Heart right ventricle (tissue), 16 donors: ENCODE data around the gene BRSK1. TPM values are rescaled to one million over a fixed set of nuclear protein-coding genes. Genes with fewer than 3 reads are reported as not detected.

Experiments
- ATAC-seq, 8 donors: fragments of 200-7000 bp; cut with Tn5 transposase; one replicate each; pipeline ENCODE4 v1.9.1; 2020; ENCODE audit warnings: mild to moderate bottlenecking in 8 of 8, moderate library complexity in 8 of 8, moderate number of reproducible peaks in 1 of 8
- DNase-seq, 2 donors: peaks; one replicate each; pipeline ENCODE4 v3.0.0-alpha.2; 2020
- H3K27ac ChIP-seq, 10 donors: fragments of 200-600 bp; sonication (generic) in 2 of 10; one replicate each; pipeline versions ENCODE4 v1.5.0 to v1.8.0; 2020 to 2022; ENCODE audit warnings: mild to moderate bottlenecking in 3 of 10
- H3K27me3 ChIP-seq, 7 donors: fragments of 200-600 bp; one replicate each; pipeline ENCODE4 v1.8.0; 2021 to 2022; ENCODE audit warnings: mild to moderate bottlenecking in 2 of 7
- H3K36me3 ChIP-seq, 9 donors: fragments of 200-600 bp; sonication (generic) in 1 of 9; one replicate each; pipeline versions ENCODE4 v1.5.0 to v1.8.0; 2020 to 2022; ENCODE audit warnings: mild to moderate bottlenecking in 2 of 9
- H3K4me1 ChIP-seq, 9 donors: fragments of 200-600 bp; sonication (generic) in 1 of 9; one replicate each; pipeline versions ENCODE4 v1.5.0 to v1.8.0; 2020 to 2022; ENCODE audit warnings: mild to moderate bottlenecking in 4 of 9
- H3K4me3 ChIP-seq, 10 donors: fragments of 200-600 bp; sonication (generic) in 2 of 10; one replicate each; pipeline versions ENCODE4 v1.5.0 to v1.8.0; 2020 to 2022; ENCODE audit warnings: mild to moderate bottlenecking in 7 of 10, moderate library complexity in 2 of 10
- H3K9me3 ChIP-seq, 11 donors: fragments of 200-600 bp in 10 of 11; sonication (generic) in 2 of 11; one replicate each; pipeline versions ENCODE4 v1.5.0 to v1.8.0; 2013 to 2022; ENCODE audit warnings: mild to moderate bottlenecking in 2 of 11, control low read depth in 1 of 11, moderate library complexity in 1 of 11
- WGBS, 2 donors: extraction: QIAGEN DNeasy Blood & Tissue Kit; methylation state at CpG; one replicate each; pipeline ENCODE4 v1.1.7; 2013; ENCODE audit warnings: inconsistent platforms in 1 of 2; 5-methylcytosine and 5-hydroxymethylcytosine counted together
- intact Hi-C, 10 donors: fragments of 100-400 bp; cut with DNase I; formaldehyde crosslinking; loops; one replicate each; pipeline versions ENCODE4 v1.11.1 to v1.14.2; 2022
- polyA plus RNA-seq, 2 donors: library from polyadenylated mRNA; stranded (reverse); fragments of 200-250 nt; gene quantifications; one replicate each; pipeline ENCODE4 v1.2.3, GENCODE V29; 2013
- total RNA-seq, 10 donors: library from RNA; stranded (reverse); fragmentation: NEBNext Ultra II Directional in 3 of 10; extraction: Animal tissue kit (Norgen Biotek cat#: 25700) in 3 of 10; gene quantifications; one replicate each; pipeline versions ENCODE4 v1.2.1 to v1.2.4, GENCODE V29; 2021 to 2023
- TF ChIP-seq, protein P1 (sequence below), 9 donors: fragments of 200-600 bp; sonication (generic) in 2 of 9; IDR thresholded peaks; one replicate each; pipeline versions ENCODE4 v1.5.0 to v1.8.0; 2021 to 2022; ENCODE audit warnings: antibody characterized with exemption in 9 of 9, mild to moderate bottlenecking in 5 of 9, moderate library complexity in 1 of 9
- donor health status: Arrhythmogenic right ventricular cardiomyopathy.
- donor health status: ischemic (EF 13 %, LVEDD 7.1; RV severe dilation, severe dysfunction).
- donor health status: healthy with polysubstance abuse.
- donor health status: DM: no; HTN: yes; CAD: no.
- donor health status: DM: no; HTN: no; CAD: no.
- donor health status: ischemic (EF 25% LVEDD 6.9; RV normal size, moderate dysfunction).
- donor health status: ischemic (EF 25% LVEDD 5.7; RV mildly dilated, moderate dysfunction).
- donor health status: healthy.
- donor health status: DM: yes; HTN: yes; CAD: no.
- donor health status: Ischemic cardiomyopathy.
- donor health status: ischemic (EF 35%, LVEDD 5.7; RV mildly dilated, moderate dysfunction).
- donor health status: nonischemic (EF 11% LVEDD 7.7; RV severe dilation, severe dysfunction).
- donor health status: DM: yes; HTN: yes; CAD: no.
- donor health status: PGD.
- donor health status: ischemic (EF 29% LVEDD 5.4; RV normal size, mild dysfunction).
- donor health status: nonischemic (EF 23%, LVEDD 6.1; RV moderate dilation, normal function).

The BRSK1 gene
- total and polyA plus RNA-seq, 12 donors, result 1.8 to 12.6 (median 3.2) TPM

DNA sequence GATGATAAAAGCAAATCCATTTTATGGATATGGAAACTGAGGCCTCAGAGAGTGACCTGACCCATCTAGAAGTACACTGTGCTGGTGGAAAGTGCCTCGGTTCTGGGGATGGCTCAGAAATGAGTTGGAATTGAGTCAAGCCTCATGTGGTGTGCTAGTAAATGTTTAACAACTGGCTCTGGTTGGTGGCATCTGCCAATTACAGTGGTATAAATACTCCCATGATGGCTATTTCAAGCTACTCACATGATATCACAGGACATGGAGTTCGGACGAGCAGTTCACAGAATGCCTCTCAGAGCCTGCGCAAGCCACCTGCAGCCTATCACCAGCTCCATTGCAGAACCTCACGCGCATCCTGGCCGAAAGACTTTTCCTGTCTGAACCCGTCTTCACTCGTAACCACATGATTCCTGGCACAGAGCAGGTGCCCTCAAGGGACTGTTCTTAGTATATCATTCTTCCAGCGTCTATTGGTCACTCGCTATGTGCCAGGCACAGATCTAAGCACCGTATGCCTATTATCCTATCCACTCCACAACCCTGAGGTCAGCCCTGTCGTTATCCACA lies 32.2 kb downstream of the BRSK1 start:
- no peak for ATAC-seq
- Histone ChIP-seq H3K27ac (no peak overlapping the region), H3K9me3 (no peaks in the 10 kb centered on the region), H3K4me1 (peaks cover 0 to 3% (median 0%) of the 10 kb centered on the region in 9 donors), H3K4me3 (no peak overlapping the region), H3K36me3 (peaks cover 0 to 31% (median 0%) of the 10 kb centered on the region in 9 donors), H3K27me3 (peaks cover 0 to 13% (median 0%) of the 10 kb centered on the region in 7 donors)
- no peak for DNase-seq
- TF ChIP-seq, protein P1, sequence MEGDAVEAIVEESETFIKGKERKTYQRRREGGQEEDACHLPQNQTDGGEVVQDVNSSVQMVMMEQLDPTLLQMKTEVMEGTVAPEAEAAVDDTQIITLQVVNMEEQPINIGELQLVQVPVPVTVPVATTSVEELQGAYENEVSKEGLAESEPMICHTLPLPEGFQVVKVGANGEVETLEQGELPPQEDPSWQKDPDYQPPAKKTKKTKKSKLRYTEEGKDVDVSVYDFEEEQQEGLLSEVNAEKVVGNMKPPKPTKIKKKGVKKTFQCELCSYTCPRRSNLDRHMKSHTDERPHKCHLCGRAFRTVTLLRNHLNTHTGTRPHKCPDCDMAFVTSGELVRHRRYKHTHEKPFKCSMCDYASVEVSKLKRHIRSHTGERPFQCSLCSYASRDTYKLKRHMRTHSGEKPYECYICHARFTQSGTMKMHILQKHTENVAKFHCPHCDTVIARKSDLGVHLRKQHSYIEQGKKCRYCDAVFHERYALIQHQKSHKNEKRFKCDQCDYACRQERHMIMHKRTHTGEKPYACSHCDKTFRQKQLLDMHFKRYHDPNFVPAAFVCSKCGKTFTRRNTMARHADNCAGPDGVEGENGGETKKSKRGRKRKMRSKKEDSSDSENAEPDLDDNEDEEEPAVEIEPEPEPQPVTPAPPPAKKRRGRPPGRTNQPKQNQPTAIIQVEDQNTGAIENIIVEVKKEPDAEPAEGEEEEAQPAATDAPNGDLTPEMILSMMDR (IDR thresholded peaks at IDR 0.05), result no peak
- WGBS, 2 donors, result 80 to 81% methylated on average over 13 of the region's 13 CpGs
- intact Hi-C loops, result no loop called here

DNA sequence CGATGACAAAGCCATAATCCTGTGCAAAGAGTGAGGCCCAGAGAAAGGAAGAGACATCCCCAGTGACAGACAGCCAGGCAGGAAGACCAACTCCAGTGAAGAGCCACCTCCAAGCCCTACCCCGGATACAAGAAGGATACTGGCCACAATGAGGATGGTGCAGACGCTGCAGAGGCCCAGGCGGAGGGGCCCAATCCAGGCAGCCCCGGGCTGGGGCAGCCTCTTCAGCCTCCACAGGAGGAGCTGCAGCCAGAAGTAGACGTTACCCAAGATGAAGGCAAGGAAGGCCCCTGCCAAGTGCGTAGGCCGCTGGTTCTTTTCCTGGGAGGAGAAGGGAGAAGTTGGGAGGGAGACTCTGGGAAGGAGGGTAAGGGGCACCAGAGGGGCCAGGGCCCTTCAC lies 32.8 kb downstream of the BRSK1 start:
- TF ChIP-seq, protein P1 (IDR thresholded peaks at IDR 0.05), result no peak

DNA sequence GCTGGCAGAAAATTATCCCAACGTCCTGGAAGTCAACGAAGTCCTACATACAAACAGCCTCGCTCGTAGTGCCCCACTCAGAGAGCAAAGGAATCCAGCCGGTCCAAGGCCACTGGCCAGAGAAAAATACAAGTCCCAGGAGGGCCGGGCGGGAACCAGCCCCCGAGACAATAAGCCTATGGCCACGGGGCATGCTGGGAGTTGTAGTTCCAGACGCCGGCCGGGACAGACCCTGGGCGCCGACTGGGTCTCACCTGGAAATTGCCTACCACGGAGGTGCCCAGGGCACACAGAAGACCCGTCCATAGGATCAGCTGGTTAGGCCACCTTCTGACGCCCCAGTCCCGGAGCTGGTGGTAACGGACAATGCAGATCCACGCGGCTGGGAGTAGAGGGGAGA lies 36.0 kb downstream of the BRSK1 start:
- H3K27me3 ChIP-seq, result peaks cover 0 to 14% (median 0%) of the 10 kb centered on the region in 7 donors
- 9 to 16% methylated on average over 21 of the region's 21 CpGs for WGBS, 2 donors
- ATAC-seq (peak; percentile 38 to 89 (median 72)), DNase-seq (peak; percentile 44 to 55)
- peaks cover 0 to 27% (median 0%) of the 10 kb centered on the region in 9 donors for H3K36me3 ChIP-seq
- TF ChIP-seq, protein P1 (IDR thresholded peaks at IDR 0.05), result no peak
- no peak overlapping the region for H3K27ac ChIP-seq
- H3K4me1 ChIP-seq, result peaks cover 0 to 9% (median 0%) of the 10 kb centered on the region in 9 donors
- H3K9me3 ChIP-seq, result no peaks in the 10 kb centered on the region
- intact Hi-C loops, result loop anchor here in 1 of 10 donors (5.0 kb wide), 1 partner anchor 43 kb away; the partner anchor contains the start of gene GARIN5B
- H3K4me3 ChIP-seq, result no peak overlapping the region

More for the DNA sequence above, 32.8 kb downstream of the BRSK1 start:
- DNase-seq (no peak), ATAC-seq (no peak)
- Histone ChIP-seq H3K4me1 (peaks cover 0 to 3% (median 0%) of the 10 kb centered on the region in 9 donors), H3K4me3 (no peak overlapping the region), H3K27ac (no peak overlapping the region), H3K9me3 (no peaks in the 10 kb centered on the region), H3K27me3 (peaks cover 0 to 13% (median 0%) of the 10 kb centered on the region in 7 donors), H3K36me3 (peaks cover 0 to 31% (median 0%) of the 10 kb centered on the region in 9 donors)
- WGBS, 2 donors, result 81 to 82% methylated on average over 8 of the region's 8 CpGs
- intact Hi-C loops, result no loop called here

DNA sequence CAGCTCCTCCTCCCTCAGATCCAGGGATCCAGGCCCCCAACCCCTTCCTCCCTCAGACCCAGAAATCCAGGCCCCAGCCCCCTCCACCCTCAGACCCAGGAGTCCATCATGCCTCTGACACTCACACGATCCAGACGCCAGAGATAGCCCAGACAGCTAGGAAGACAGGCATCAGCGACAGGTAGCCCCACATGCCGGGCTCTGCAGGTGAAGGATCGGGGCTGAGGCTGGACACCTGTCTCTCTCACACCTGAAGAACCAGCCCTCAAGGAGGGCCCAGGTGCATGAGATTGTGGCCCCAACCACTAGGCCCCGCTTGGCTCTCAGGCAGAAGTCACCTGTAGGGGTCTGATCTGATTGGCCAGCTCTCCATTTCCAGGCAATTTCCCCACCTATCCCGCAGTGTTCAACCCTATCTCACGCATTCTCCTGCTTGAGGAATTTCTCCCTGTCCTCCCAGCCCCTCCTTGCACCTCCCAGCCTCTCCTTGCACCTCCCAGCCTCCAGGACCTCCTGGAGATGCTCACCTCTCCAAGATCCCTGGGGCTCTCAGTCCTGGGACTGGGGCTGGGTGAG lies 37.1 kb downstream of the BRSK1 start:
- intact Hi-C loops, result loop anchor here in 1 of 10 donors (5.0 kb wide), 1 partner anchor 41 kb away; the partner anchor contains the start of gene GARIN5B
- Histone ChIP-seq H3K36me3 (peaks cover 0 to 22% (median 0%) of the 10 kb centered on the region in 9 donors), H3K27me3 (peaks cover 0 to 18% (median 0%) of the 10 kb centered on the region in 7 donors), H3K4me3 (no peak overlapping the region), H3K4me1 (peaks cover 0 to 9% (median 0%) of the 10 kb centered on the region in 9 donors), H3K27ac (no peak overlapping the region), H3K9me3 (no peaks in the 10 kb centered on the region)
- no peak for ATAC-seq
- 75 to 86% methylated on average over 8 of the region's 8 CpGs for WGBS, 2 donors
- TF ChIP-seq, protein P1 (IDR thresholded peaks at IDR 0.05), result no peak
- DNase-seq, result no peak
